ENCODE measurements around the gene SMIM41. TPM values are rescaled to one million over a fixed set of nuclear protein-coding genes. Genes with fewer than 3 reads are reported as not detected.

SMIM41 gene
- total and polyA plus RNA-seq, 3 experiments from 2014 or later, result not detected

- no peaks in the 10 kb centered on the region for H3K9me3 ChIP-seq (ENCODE audit: low read length)
- peak overlapping the region in 1 of 8 donors; percentile 14 for H3K27ac Mint-ChIP-seq
- peaks cover 0 to 2% of the 10 kb centered on the region in 2 donors for H3K27me3 Mint-ChIP-seq
- no peak for DNase-seq
- H3K27ac ChIP-seq (ENCODE audit: low read depth, low read length), result no peak overlapping the region
- H3K4me1 ChIP-seq (ENCODE audit: insufficient read depth, low read length), result no peaks in the 10 kb centered on the region
- peaks cover 0 to 3% (median 1%) of the 10 kb centered on the region in 3 donors for H3K4me1 Mint-ChIP-seq
- no peak overlapping the region for H3K4me3 Mint-ChIP-seq
- ChIA-PET POLR2A (no interaction called here), CTCF (interaction anchor here (0.8 to 1.8 kb wide), 5 partner anchors 26 to 38 kb away, joined by 3 to 5 read pairs (median 3); no protein-coding TSS in a partner anchor)
- H3K36me3 ChIP-seq (ENCODE audit: insufficient read depth, low read length), result no peaks in the 10 kb centered on the region
- no peaks in the 10 kb centered on the region for H3K27me3 ChIP-seq (ENCODE audit: insufficient read depth, low read length, poor library complexity, severe bottlenecking)
- H3K4me3 ChIP-seq (ENCODE audit: low read length), result no peak overlapping the region
- H3K36me3 Mint-ChIP-seq, result peaks cover 0 to 1% (median 0%) of the 10 kb centered on the region in 3 donors
- no peaks in the 10 kb centered on the region for H3K9me3 Mint-ChIP-seq
These were observed 21.6 kb upstream of the SMIM41 start for GRCh38 chr12:52057638-52058576.

GRCh38 chr12:52058631-52059361 is 20.7 kb upstream of the SMIM41 start:
- no peaks in the 10 kb centered on the region for H3K4me1 Mint-ChIP-seq
- CTCF ChIA-PET, result interaction anchor here (1.3 to 1.9 kb wide), 2 partner anchors 11 to 33 kb away, joined by 4 to 11 read pairs; partner anchors contain the start of gene ATG101
- no peak overlapping the region for H3K27ac ChIP-seq (ENCODE audit: low read depth, low read length)
- no peak overlapping the region for H3K4me3 ChIP-seq (ENCODE audit: low read length)
- POLR2A ChIA-PET, result no interaction called here
- H3K9me3 ChIP-seq (ENCODE audit: low read length), result no peaks in the 10 kb centered on the region
- H3K9me3 Mint-ChIP-seq, result no peaks in the 10 kb centered on the region
- H3K36me3 Mint-ChIP-seq, result peaks cover 0 to 1% (median 0%) of the 10 kb centered on the region in 3 donors
- DNase-seq, result no peak
- no peak overlapping the region for H3K27ac Mint-ChIP-seq
- peaks cover 3 to 4% of the 10 kb centered on the region in 2 donors for H3K27me3 Mint-ChIP-seq
- H3K36me3 ChIP-seq (ENCODE audit: insufficient read depth, low read length), result no peaks in the 10 kb centered on the region
- H3K4me1 ChIP-seq (ENCODE audit: insufficient read depth, low read length), result no peaks in the 10 kb centered on the region
- no peaks in the 10 kb centered on the region for H3K27me3 ChIP-seq (ENCODE audit: insufficient read depth, low read length, poor library complexity, severe bottlenecking)
- H3K4me3 Mint-ChIP-seq, result no peak overlapping the region

GRCh38 chr12:52059582-52060497 is 19.7 kb upstream of the SMIM41 start:
- Histone ChIP-seq H3K27me3 (ENCODE audit: insufficient read depth, low read length, poor library complexity, severe bottlenecking) (no peaks in the 10 kb centered on the region), H3K9me3 (ENCODE audit: low read length) (no peaks in the 10 kb centered on the region), H3K27ac (ENCODE audit: low read depth, low read length) (no peak overlapping the region), H3K36me3 (ENCODE audit: insufficient read depth, low read length) (no peaks in the 10 kb centered on the region), H3K4me1 (ENCODE audit: insufficient read depth, low read length) (no peaks in the 10 kb centered on the region), H3K4me3 (ENCODE audit: low read length) (no peak overlapping the region)
- H3K36me3 Mint-ChIP-seq, result peaks cover 0 to 1% (median 0%) of the 10 kb centered on the region in 3 donors
- DNase-seq, result no peak
- CTCF ChIA-PET, result interaction anchor here (0.9 to 1.9 kb wide), 3 partner anchors 10 to 37 kb away, joined by 4 to 11 read pairs (median 4); partner anchors contain the start of gene ATG101
- no peak overlapping the region for H3K27ac Mint-ChIP-seq
- H3K4me1 Mint-ChIP-seq, result no peaks in the 10 kb centered on the region
- no peaks in the 10 kb centered on the region for H3K9me3 Mint-ChIP-seq
- peaks cover 7 to 8% of the 10 kb centered on the region in 2 donors for H3K27me3 Mint-ChIP-seq
- POLR2A ChIA-PET, result no interaction called here
- H3K4me3 Mint-ChIP-seq, result no peak overlapping the region

- H3K9me3 Mint-ChIP-seq, result no peaks in the 10 kb centered on the region
- Histone ChIP-seq H3K27me3 (ENCODE audit: insufficient read depth, low read length, poor library complexity, severe bottlenecking) (no peaks in the 10 kb centered on the region), H3K4me3 (ENCODE audit: low read length) (no peak overlapping the region), H3K36me3 (ENCODE audit: insufficient read depth, low read length) (no peaks in the 10 kb centered on the region), H3K27ac (ENCODE audit: low read depth, low read length) (no peak overlapping the region), H3K9me3 (ENCODE audit: low read length) (no peaks in the 10 kb centered on the region), H3K4me1 (ENCODE audit: insufficient read depth, low read length) (no peaks in the 10 kb centered on the region)
- peak overlapping the region in 1 of 8 donors; percentile 36 for H3K27ac Mint-ChIP-seq
- peaks cover 0 to 1% (median 0%) of the 10 kb centered on the region in 3 donors for H3K36me3 Mint-ChIP-seq
- POLR2A ChIA-PET, result no interaction called here
- H3K4me3 Mint-ChIP-seq, result no peak overlapping the region
- H3K4me1 Mint-ChIP-seq, result no peaks in the 10 kb centered on the region
- peaks cover 7 to 15% of the 10 kb centered on the region in 2 donors for H3K27me3 Mint-ChIP-seq
- no peak for DNase-seq
- CTCF ChIA-PET, result interaction anchor here (0.9 to 3.1 kb wide), 3 partner anchors 11 to 37 kb away, joined by 4 to 14 read pairs (median 4); no protein-coding TSS in a partner anchor
These were observed 18.9 kb upstream of the SMIM41 start for GRCh38 chr12:52060498-52061177.

GRCh38 chr12:52061470-52062166 is 17.9 kb upstream of the SMIM41 start:
- no peaks in the 10 kb centered on the region for H3K27me3 ChIP-seq (ENCODE audit: insufficient read depth, low read length, poor library complexity, severe bottlenecking)
- POLR2A ChIA-PET, result no interaction called here

GRCh38 chr12:52062167-52063081 is 17.1 kb upstream of the SMIM41 start:
- H3K4me3 Mint-ChIP-seq, result no peak overlapping the region
- ChIA-PET CTCF (interaction anchor here (1.9 to 3.1 kb wide), 2 partner anchors 20 to 37 kb away, joined by 4 to 14 read pairs; no protein-coding TSS in a partner anchor), POLR2A (no interaction called here)
- H3K4me1 Mint-ChIP-seq, result no peaks in the 10 kb centered on the region
- Histone ChIP-seq H3K27me3 (ENCODE audit: insufficient read depth, low read length, poor library complexity, severe bottlenecking) (no peaks in the 10 kb centered on the region), H3K27ac (ENCODE audit: low read depth, low read length) (no peak overlapping the region), H3K36me3 (ENCODE audit: insufficient read depth, low read length) (no peaks in the 10 kb centered on the region), H3K9me3 (ENCODE audit: low read length) (no peaks in the 10 kb centered on the region), H3K4me3 (ENCODE audit: low read length) (no peak overlapping the region), H3K4me1 (ENCODE audit: insufficient read depth, low read length) (no peaks in the 10 kb centered on the region)
- H3K36me3 Mint-ChIP-seq, result peaks cover 0 to 1% (median 0%) of the 10 kb centered on the region in 3 donors
- DNase-seq, result no peak
- H3K27me3 Mint-ChIP-seq, result peaks cover 7 to 20% of the 10 kb centered on the region in 2 donors
- H3K27ac Mint-ChIP-seq, result no peak overlapping the region
- H3K9me3 Mint-ChIP-seq, result no peaks in the 10 kb centered on the region

More at GRCh38 chr12:52061470-52062166, 17.9 kb upstream of the SMIM41 start:
- DNase-seq, result no peak
- peak overlapping the region in 1 of 8 donors; percentile 36 for H3K27ac Mint-ChIP-seq
- Histone ChIP-seq H3K4me1 (ENCODE audit: insufficient read depth, low read length) (no peaks in the 10 kb centered on the region), H3K36me3 (ENCODE audit: insufficient read depth, low read length) (no peaks in the 10 kb centered on the region), H3K4me3 (ENCODE audit: low read length) (no peak overlapping the region), H3K27ac (ENCODE audit: low read depth, low read length) (no peak overlapping the region), H3K9me3 (ENCODE audit: low read length) (no peaks in the 10 kb centered on the region)
- H3K4me1 Mint-ChIP-seq, result no peaks in the 10 kb centered on the region
- H3K27me3 Mint-ChIP-seq, result peaks cover 7 to 17% of the 10 kb centered on the region in 2 donors
- peaks cover 0 to 1% (median 0%) of the 10 kb centered on the region in 3 donors for H3K36me3 Mint-ChIP-seq
- CTCF ChIA-PET, result interaction anchor here (1.2 to 3.1 kb wide), 3 partner anchors 10 to 36 kb away, joined by 4 to 14 read pairs (median 4); no protein-coding TSS in a partner anchor
- H3K9me3 Mint-ChIP-seq, result no peaks in the 10 kb centered on the region
- no peak overlapping the region for H3K4me3 Mint-ChIP-seq
